C4-2B (cell line): Measurements from ENCODE around the gene KLHL36.

Experiments
- ZFX ChIP-seq: fragments of 450-650 bp; IDR thresholded peaks from 2 replicates; pipeline ENCODE4 v1.6.1; 2017
- TF ChIP-seq, protein P1 (sequence below): fragments of 450-650 bp; conservative IDR thresholded peaks from 2 replicates; pipeline ENCODE4 v1.5.1; 2017; ENCODE audit warnings: mild to moderate bottlenecking

GRCh38 chr16:84625556-84625955 lies 22.8 kb upstream of the KLHL36 start:
- TF ChIP-seq, protein P1, sequence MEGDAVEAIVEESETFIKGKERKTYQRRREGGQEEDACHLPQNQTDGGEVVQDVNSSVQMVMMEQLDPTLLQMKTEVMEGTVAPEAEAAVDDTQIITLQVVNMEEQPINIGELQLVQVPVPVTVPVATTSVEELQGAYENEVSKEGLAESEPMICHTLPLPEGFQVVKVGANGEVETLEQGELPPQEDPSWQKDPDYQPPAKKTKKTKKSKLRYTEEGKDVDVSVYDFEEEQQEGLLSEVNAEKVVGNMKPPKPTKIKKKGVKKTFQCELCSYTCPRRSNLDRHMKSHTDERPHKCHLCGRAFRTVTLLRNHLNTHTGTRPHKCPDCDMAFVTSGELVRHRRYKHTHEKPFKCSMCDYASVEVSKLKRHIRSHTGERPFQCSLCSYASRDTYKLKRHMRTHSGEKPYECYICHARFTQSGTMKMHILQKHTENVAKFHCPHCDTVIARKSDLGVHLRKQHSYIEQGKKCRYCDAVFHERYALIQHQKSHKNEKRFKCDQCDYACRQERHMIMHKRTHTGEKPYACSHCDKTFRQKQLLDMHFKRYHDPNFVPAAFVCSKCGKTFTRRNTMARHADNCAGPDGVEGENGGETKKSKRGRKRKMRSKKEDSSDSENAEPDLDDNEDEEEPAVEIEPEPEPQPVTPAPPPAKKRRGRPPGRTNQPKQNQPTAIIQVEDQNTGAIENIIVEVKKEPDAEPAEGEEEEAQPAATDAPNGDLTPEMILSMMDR = no peak
- TF ChIP-seq ZFX = no peak
